Hepatocyte (in vitro differentiated cells): Measurements from ENCODE around the gene SLC37A1. TPM values are rescaled to one million over a fixed set of nuclear protein-coding genes. Genes with fewer than 3 reads are reported as not detected.

ENCODE experiments used
- DNase-seq: peaks from one replicate; pipeline ENCODE4 v3.0.0-alpha.2; 2016; ENCODE audit warnings: low spot score
- H2AFZ ChIP-seq: fragments of 200-600 bp; sonication (generic); 2 replicates; pipeline ENCODE4 v1.6.0; 2016; ENCODE audit warnings: antibody characterized with exemption, mild to moderate bottlenecking
- H3K27ac ChIP-seq: fragments of 200-600 bp; sonication (generic); 2 replicates; pipeline ENCODE4 v1.5.1; 2016; ENCODE audit warnings: mild to moderate bottlenecking
- H3K27me3 ChIP-seq: fragments of 200-600 bp; sonication (generic); 2 replicates; pipeline ENCODE4 v1.6.1; 2016
- H3K36me3 ChIP-seq: fragments of 200-600 bp; sonication (generic); replicated peaks from 2 replicates; pipeline ENCODE4 v1.5.1; 2016; ENCODE audit warnings: low read depth; ENCODE audit not compliant: insufficient read depth
- H3K4me1 ChIP-seq: fragments of 200-600 bp; sonication (generic); 2 replicates; pipeline ENCODE4 v1.5.1; 2016; ENCODE audit warnings: mild to moderate bottlenecking, moderate library complexity; ENCODE audit not compliant: insufficient read depth
- H3K4me2 ChIP-seq: fragments of 200-600 bp; sonication (generic); 2 replicates; pipeline ENCODE4 v1.6.0; 2016
- H3K4me3 ChIP-seq: fragments of 200-600 bp; sonication (generic); 2 replicates; pipeline ENCODE4 v1.5.1; 2016; ENCODE audit warnings: mild to moderate bottlenecking
- H3K79me2 ChIP-seq: fragments of 200-600 bp; sonication (generic); 2 replicates; pipeline ENCODE4 v1.6.0; 2017; ENCODE audit warnings: mild to moderate bottlenecking
- H3K9me2 ChIP-seq: fragments of 200-600 bp; sonication (generic); replicated peaks from 2 replicates; pipeline ENCODE4 v1.6.0; 2017; ENCODE audit warnings: mild to moderate bottlenecking; ENCODE audit not compliant: insufficient read depth
- H3K9me3 ChIP-seq: fragments of 200-600 bp; sonication (generic); 2 replicates; pipeline ENCODE4 v1.5.1; 2016; ENCODE audit warnings: low read depth, mild to moderate bottlenecking
- H4K20me1 ChIP-seq: fragments of 200-600 bp; sonication (generic); 2 replicates; pipeline ENCODE4 v1.6.0; 2016; ENCODE audit warnings: mild to moderate bottlenecking; ENCODE audit not compliant: insufficient read depth, poor library complexity, severe bottlenecking
- EZH2 ChIP-seq: fragments of 200-600 bp; sonication (generic); IDR thresholded peaks from 2 replicates; pipeline ENCODE4 v1.6.1; 2016; ENCODE audit warnings: antibody characterized with exemption, mild to moderate bottlenecking, borderline replicate concordance
- EZH2phosphoT487 ChIP-seq: fragments of 200-600 bp; sonication (generic); IDR thresholded peaks from one replicate; pipeline ENCODE4 v1.6.1; 2018; ENCODE audit warnings: antibody characterized with exemption, mild to moderate bottlenecking, low read depth, moderate library complexity; ENCODE audit not compliant: unreplicated experiment, severe bottlenecking
- WGBS: methylation state at CpG from one replicate; pipeline ENCODE4 v1.1.6; 2016; ENCODE audit warnings: low lambda C conversion rate; ENCODE audit errors: missing lambda C conversion rate; 5-methylcytosine and 5-hydroxymethylcytosine counted together
- polyA plus RNA-seq: library from polyadenylated mRNA; unstranded; fragments of >200 nt; fragmentation: Nextera tagmentation; extraction: Ambion mirVana; gene quantifications from 2 replicates; pipeline ENCODE4 v1.2.1, GENCODE V29; 2016
- total RNA-seq: library from RNA; depleted of rRNA; stranded (reverse); fragments of >200 nt; gene quantifications from 2 replicates; pipeline ENCODE4 v1.2.3, GENCODE V29; 2014
- TF ChIP-seq, protein P1 (sequence below): fragments of 200-600 bp; sonication (generic); IDR thresholded peaks from 2 replicates; pipeline ENCODE4 v1.5.1; 2016; ENCODE audit warnings: antibody characterized with exemption, mild to moderate bottlenecking; ENCODE audit not compliant: poor library complexity

SLC37A1 gene
- total and polyA plus RNA-seq, 2 experiments from 2014 or later = 17.9 to 18.5 TPM

DNA sequence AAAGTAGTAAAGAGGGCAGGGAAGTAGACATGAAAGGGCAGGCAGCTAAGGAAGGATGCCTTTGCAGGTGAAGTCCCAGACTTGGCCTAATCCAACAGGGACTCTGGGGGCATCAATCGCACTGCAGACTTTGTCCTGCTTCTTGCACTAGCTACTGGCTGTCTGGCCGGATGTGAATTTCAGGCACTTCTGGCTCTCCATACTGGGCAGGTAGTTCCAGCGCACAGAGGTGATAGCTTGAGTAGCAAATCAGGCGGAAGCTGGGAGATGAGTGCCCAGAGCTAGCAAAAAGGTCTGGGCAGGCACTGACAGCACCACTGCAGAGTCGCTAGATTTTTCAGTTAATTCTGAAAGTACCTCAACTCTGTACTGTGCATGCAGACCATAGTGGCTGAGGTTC lies 18.6 kb upstream of the SLC37A1 start:
- Histone ChIP-seq H3K27me3 (no peaks in the 10 kb centered on the region), H3K27ac (peak overlapping the region; percentile 57), H3K4me2 (peak overlapping the region; percentile 78), H3K4me3 (no peak overlapping the region), H3K79me2 (no peaks in the 10 kb centered on the region), H3K9me3 (no peaks in the 10 kb centered on the region), H3K4me1 (peaks cover 23% of the 10 kb centered on the region), H3K36me3 (no peaks in the 10 kb centered on the region), H3K9me2 (no peaks in the 10 kb centered on the region), H4K20me1 (no peaks in the 10 kb centered on the region), H2AFZ (no peak overlapping the region)
- no peak for DNase-seq
- WGBS = 95% methylated on average over 5 of the region's 5 CpGs
- TF ChIP-seq EZH2phosphoT487 (no peak), EZH2 (no peak)
- TF ChIP-seq, protein P1, sequence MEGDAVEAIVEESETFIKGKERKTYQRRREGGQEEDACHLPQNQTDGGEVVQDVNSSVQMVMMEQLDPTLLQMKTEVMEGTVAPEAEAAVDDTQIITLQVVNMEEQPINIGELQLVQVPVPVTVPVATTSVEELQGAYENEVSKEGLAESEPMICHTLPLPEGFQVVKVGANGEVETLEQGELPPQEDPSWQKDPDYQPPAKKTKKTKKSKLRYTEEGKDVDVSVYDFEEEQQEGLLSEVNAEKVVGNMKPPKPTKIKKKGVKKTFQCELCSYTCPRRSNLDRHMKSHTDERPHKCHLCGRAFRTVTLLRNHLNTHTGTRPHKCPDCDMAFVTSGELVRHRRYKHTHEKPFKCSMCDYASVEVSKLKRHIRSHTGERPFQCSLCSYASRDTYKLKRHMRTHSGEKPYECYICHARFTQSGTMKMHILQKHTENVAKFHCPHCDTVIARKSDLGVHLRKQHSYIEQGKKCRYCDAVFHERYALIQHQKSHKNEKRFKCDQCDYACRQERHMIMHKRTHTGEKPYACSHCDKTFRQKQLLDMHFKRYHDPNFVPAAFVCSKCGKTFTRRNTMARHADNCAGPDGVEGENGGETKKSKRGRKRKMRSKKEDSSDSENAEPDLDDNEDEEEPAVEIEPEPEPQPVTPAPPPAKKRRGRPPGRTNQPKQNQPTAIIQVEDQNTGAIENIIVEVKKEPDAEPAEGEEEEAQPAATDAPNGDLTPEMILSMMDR = no peak

DNA sequence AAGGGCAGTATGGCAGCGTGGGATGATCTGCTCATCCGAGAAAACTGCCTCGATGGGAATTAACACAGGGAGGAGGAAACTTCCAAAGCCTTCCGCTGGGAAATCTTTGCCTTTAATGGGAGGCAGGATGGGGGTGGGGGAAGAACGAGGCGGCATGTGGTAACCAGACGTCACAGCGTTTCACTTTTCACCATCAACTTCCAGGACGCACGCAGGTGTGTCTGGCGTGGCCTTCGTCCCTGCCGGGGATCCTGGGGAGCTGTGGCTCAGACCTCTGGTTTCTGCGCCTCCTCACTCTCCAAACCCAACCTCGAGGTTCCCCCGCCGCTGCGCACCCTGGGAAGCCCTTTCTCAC lies 17.9 kb upstream of the SLC37A1 start:
- peak overlapping the region; percentile 13 for H2AFZ ChIP-seq
- TF ChIP-seq, protein P1 = no peak
- TF ChIP-seq EZH2 (no peak), EZH2phosphoT487 (no peak)
- H3K9me2 ChIP-seq = no peaks in the 10 kb centered on the region
- no peaks in the 10 kb centered on the region for H3K27me3 ChIP-seq
- no peaks in the 10 kb centered on the region for H3K9me3 ChIP-seq
- peak; percentile 70 for DNase-seq
- H3K4me2 ChIP-seq = peak overlapping the region; percentile 78
- H3K4me3 ChIP-seq = peak overlapping the region; percentile 4
- 9% methylated on average over 16 of the region's 18 CpGs for WGBS
- no peaks in the 10 kb centered on the region for H3K79me2 ChIP-seq
- no peaks in the 10 kb centered on the region for H3K36me3 ChIP-seq
- H4K20me1 ChIP-seq = no peaks in the 10 kb centered on the region
- H3K4me1 ChIP-seq = peaks cover 18% of the 10 kb centered on the region
- H3K27ac ChIP-seq = peak overlapping the region; percentile 57

DNA sequence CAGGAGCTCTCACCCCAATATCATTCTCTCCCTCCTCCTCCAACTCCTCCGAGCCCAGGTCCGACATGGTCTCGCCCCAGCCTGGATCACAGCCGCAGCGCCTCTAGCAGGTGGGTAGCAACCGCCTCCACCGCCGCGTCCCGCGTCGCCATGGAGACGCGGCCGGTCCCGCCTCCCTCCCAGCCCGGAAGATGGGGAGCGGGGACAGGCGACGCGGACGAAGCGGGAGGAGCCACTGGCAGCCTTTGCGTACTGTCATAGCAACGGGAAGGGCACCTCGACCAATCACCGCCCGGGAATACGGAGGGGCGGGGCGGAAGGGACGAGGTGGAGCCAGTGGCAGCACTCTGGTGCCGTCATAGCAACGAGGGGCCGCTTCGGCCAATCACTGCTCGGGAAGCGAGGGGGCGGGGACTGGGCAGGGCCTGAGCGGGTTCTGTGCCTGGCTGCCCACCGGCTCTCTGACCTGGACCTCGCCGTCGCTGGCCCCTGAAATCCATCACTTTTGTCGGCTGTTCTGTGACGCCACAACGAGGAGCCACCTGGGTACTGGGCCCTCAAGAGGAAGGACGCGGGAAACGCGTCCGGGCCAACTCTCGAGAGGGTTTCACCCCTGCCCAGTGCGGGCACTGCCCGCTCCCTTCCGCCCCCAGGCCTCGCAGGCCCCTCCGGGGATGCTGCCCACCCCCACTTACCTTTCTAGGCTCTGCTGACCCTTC lies 17.4 kb upstream of the SLC37A1 start, which contains the start of gene RSPH1:
Gene RSPH1 (minus strand): TSS at position 105 of the 719 bp plus-strand sequence. CDS start 38 bp downstream, at position 67.
- Histone ChIP-seq H3K79me2 (no peaks in the 10 kb centered on the region), H4K20me1 (no peaks in the 10 kb centered on the region), H3K27me3 (no peaks in the 10 kb centered on the region), H2AFZ (peak within 1 kb of the TSS; percentile 56), H3K4me3 (peak within 1 kb of the TSS; percentile 31), H3K9me3 (no peaks in the 10 kb centered on the region), H3K27ac (peak within 1 kb of the TSS; percentile 86), H3K9me2 (no peaks in the 10 kb centered on the region), H3K36me3 (no peaks in the 10 kb centered on the region), H3K4me2 (peak within 1 kb of the TSS; percentile 85), H3K4me1 (peaks cover 18% of the 10 kb centered on the region)
- no peak for TF ChIP-seq EZH2
- no peak for TF ChIP-seq EZH2phosphoT487
- TF ChIP-seq, protein P1 = no peak
- WGBS = under 1% methylated on average over 33 of the region's 58 CpGs
- DNase-seq = peak; percentile 100
